Measurements from ENCODE around the gene UHRF2. TPM values are rescaled to one million over a fixed set of nuclear protein-coding genes. Genes with fewer than 3 reads are reported as not detected.

Gene UHRF2
- total RNA-seq, 1 experiment from 2014 or later = 40.6 TPM

- Histone ChIP-seq H3K27me3 (ENCODE audit: insufficient read depth, low read length) (no peaks in the 10 kb centered on the region), H3K4me1 (ENCODE audit: control insufficient read depth in 1 of 2, insufficient read depth in 2 of 2, low read length in 2 of 2) (no peaks in the 10 kb centered on the region), H2AFZ (ENCODE audit: low read depth, low read length, poor library complexity, severe bottlenecking) (no peak overlapping the region), H3K79me2 (ENCODE audit: insufficient read depth, low read length) (peaks cover 98% of the 10 kb centered on the region), H3K4me3 (replicated peaks in 1 of 2; ENCODE audit: low read depth in 1 of 2, low read length in 2 of 2) (no peak overlapping the region), H3K27ac (ENCODE audit: low read depth, low read length) (no peak overlapping the region), H3K36me3 (ENCODE audit: control insufficient read depth in 1 of 2, insufficient read depth in 2 of 2, low read length in 2 of 2) (no peaks in the 10 kb centered on the region), H3K9ac (ENCODE audit: low read length) (no peak overlapping the region), H4K20me1 (ENCODE audit: insufficient read depth) (no peaks in the 10 kb centered on the region), H3K9me3 (ENCODE audit: control insufficient read depth in 1 of 2, insufficient read depth in 1 of 2, low read depth in 1 of 2, low read length in 2 of 2) (no peaks in the 10 kb centered on the region), H3K9me2 (ENCODE audit: insufficient read depth) (no peaks in the 10 kb centered on the region), H3K4me2 (ENCODE audit: low read length) (no peak overlapping the region)
- ChIA-PET POLR2A (no interaction called here), RAD21 (ENCODE audit: low non-redundant PET in 1 of 2, low total read pairs in 2 of 2, uncharacterized antibody in 2 of 2, unreplicated experiment in 2 of 2) (no interaction called here), CTCF (no interaction called here)
- TF ChIP-seq REST (IDR thresholded peaks at IDR 0.05; ENCODE audit: low read depth) (no peak), RAD21 (IDR thresholded peaks at IDR 0.05; ENCODE audit: low read depth) (no peak), CEBPB (IDR thresholded peaks at IDR 0.05; ENCODE audit: low read depth) (no peak), SIN3A (IDR thresholded peaks at IDR 0.05; ENCODE audit: low read depth) (no peak), POLR2A (IDR thresholded peaks at IDR 0.05; ENCODE audit: borderline replicate concordance, extremely low read depth, insufficient read depth, insufficient read length) (no peak), EGR1 (IDR thresholded peaks at IDR 0.05; ENCODE audit: low read depth) (no peak), ZFX (IDR thresholded peaks at IDR 0.05) (no peak)
- TF ChIP-seq, protein P1, sequence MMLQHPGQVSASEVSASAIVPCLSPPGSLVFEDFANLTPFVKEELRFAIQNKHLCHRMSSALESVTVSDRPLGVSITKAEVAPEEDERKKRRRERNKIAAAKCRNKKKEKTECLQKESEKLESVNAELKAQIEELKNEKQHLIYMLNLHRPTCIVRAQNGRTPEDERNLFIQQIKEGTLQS (IDR thresholded peaks at IDR 0.05) = no peak
- intact Hi-C loops (cut with micrococcal nuclease) = no loop called here
- no TSS peak for BruUV-seq (replicated peaks)
- no peak for ATAC-seq
- no peak for DNase-seq (ENCODE audit: low read depth, low spot score)
These were observed 11.9 kb downstream of the UHRF2 start for GRCh38 chr9:6424940-6425339.

DNA sequence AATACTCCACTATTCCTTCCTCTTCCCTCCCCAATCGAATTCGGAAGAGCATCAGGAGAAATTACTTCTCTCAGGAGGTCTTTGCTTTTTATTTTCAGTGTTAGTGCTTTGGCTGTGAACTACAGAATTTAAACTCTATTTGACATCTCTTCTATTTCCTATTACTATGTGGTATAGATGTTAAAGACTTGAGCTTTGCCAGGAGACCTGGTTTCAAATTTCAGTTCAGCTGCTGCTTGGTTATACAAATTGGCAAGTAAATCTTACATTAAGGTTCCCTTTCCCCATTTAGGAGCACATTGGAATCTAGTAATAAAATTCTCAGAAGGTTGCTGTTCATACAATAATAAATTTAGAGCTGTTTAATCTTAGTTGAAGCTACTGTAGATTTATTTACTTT, 13.1 kb downstream of the UHRF2 start:
- H3K36me3 ChIP-seq (ENCODE audit: control insufficient read depth in 1 of 2, insufficient read depth in 2 of 2, low read length in 2 of 2) = no peaks in the 10 kb centered on the region
- no peaks in the 10 kb centered on the region for H3K4me1 ChIP-seq (ENCODE audit: control insufficient read depth in 1 of 2, insufficient read depth in 2 of 2, low read length in 2 of 2)
- DNase-seq (ENCODE audit: low read depth, low spot score) = no peak
- ChIA-PET POLR2A (interaction anchor here (1.2 to 1.8 kb wide), 2 partner anchors 11 to 13 kb away, joined by 4 to 6 read pairs; partner anchors contain the start of gene UHRF2), RAD21 (ENCODE audit: low non-redundant PET in 1 of 2, low total read pairs in 2 of 2, uncharacterized antibody in 2 of 2, unreplicated experiment in 2 of 2) (no interaction called here), CTCF (no interaction called here)
- intact Hi-C loops (cut with micrococcal nuclease) = no loop called here
- H3K9me2 ChIP-seq (ENCODE audit: insufficient read depth) = no peaks in the 10 kb centered on the region
- H3K9me3 ChIP-seq (ENCODE audit: control insufficient read depth in 1 of 2, insufficient read depth in 1 of 2, low read depth in 1 of 2, low read length in 2 of 2) = no peaks in the 10 kb centered on the region
- H3K27ac ChIP-seq (ENCODE audit: low read depth, low read length) = no peak overlapping the region
- no peak overlapping the region for H3K4me3 ChIP-seq (replicated peaks in 1 of 2; ENCODE audit: low read depth in 1 of 2, low read length in 2 of 2)
- H2AFZ ChIP-seq (ENCODE audit: low read depth, low read length, poor library complexity, severe bottlenecking) = no peak overlapping the region
- no peaks in the 10 kb centered on the region for H3K27me3 ChIP-seq (ENCODE audit: insufficient read depth, low read length)
- H3K9ac ChIP-seq (ENCODE audit: low read length) = no peak overlapping the region
- no peak overlapping the region for H3K4me2 ChIP-seq (ENCODE audit: low read length)
- peaks cover 98% of the 10 kb centered on the region for H3K79me2 ChIP-seq (ENCODE audit: insufficient read depth, low read length)
- H4K20me1 ChIP-seq (ENCODE audit: insufficient read depth) = no peaks in the 10 kb centered on the region
- no peak for ATAC-seq
- BruUV-seq (replicated peaks) = no TSS peak
- TF ChIP-seq YY1 (IDR thresholded peaks at IDR 0.05; ENCODE audit: extremely low read depth, insufficient replicate concordance, low read depth, low read length) (no peak), ZFX (IDR thresholded peaks at IDR 0.05) (no peak), RAD21 (IDR thresholded peaks at IDR 0.05; ENCODE audit: low read depth) (no peak), TCF7L2 (IDR thresholded peaks at IDR 0.05; ENCODE audit: borderline replicate concordance, extremely low read depth, insufficient read depth, insufficient read length) (no peak), FOSL1 (IDR thresholded peaks at IDR 0.05; ENCODE audit: low read depth) (no peak), POLR2AphosphoS5 (IDR thresholded peaks at IDR 0.05; ENCODE audit: low read depth, low read length) (no peak), ZBTB33 (IDR thresholded peaks at IDR 0.05; ENCODE audit: extremely low read depth, insufficient replicate concordance, low read length) (no peak), SRF (IDR thresholded peaks at IDR 0.05; ENCODE audit: low read depth) (no peak), CBX3 (IDR thresholded peaks at IDR 0.05; ENCODE audit: low read depth) (no peak)
- TF ChIP-seq, protein P2, sequence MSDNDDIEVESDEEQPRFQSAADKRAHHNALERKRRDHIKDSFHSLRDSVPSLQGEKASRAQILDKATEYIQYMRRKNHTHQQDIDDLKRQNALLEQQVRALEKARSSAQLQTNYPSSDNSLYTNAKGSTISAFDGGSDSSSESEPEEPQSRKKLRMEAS (IDR thresholded peaks at IDR 0.05) = no peak
- TF ChIP-seq, protein P1 (IDR thresholded peaks at IDR 0.05) = no peak
